HG02870 (cell line): Measurements from ENCODE around the gene ITGB2.

Source experiments
- ATAC-seq: cut with Tn5 transposase; IDR thresholded peaks from one replicate; pipeline ENCODE4 v1.9.1; 2021; ENCODE audit warnings: mild to moderate bottlenecking, moderate library complexity; ENCODE audit not compliant: unreplicated experiment

ITGB2 gene

DNA sequence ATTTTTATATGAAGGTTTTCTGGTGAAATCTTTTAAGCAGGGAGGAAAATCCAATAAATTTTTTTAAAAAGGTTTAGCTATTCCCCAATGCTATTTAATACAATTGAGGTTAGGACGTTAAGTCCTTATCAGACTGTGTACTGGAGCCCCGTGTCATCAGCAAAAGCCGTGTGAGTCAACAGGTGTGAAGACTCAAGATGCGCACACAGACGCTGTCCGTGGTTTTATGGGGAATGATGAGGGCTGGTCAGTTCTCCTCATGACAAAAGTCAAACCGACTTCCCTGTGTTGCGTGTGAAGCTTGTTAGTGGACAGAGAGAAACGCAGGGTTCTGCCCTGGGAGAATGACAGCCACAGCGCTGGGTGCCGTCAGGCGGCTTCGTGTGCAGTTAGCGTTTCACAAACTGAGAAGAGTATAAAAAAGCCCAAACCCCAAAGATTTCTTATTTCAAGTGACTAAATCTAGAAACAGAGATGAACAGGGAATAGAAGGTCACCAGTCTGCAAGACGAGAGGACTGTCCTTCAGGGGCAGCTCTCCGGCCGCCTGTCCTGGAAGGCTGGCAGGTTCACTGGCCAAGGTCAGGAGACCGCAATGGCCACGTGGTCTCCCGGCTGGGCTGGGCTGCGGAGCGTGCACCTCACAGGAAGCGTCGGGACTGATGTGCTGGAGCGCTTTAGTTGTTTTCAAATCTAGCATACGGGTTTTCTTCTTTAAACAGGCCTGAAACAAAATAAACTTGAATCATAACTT is 69.6 kb downstream of the ITGB2 start:
- no peak for ATAC-seq

DNA sequence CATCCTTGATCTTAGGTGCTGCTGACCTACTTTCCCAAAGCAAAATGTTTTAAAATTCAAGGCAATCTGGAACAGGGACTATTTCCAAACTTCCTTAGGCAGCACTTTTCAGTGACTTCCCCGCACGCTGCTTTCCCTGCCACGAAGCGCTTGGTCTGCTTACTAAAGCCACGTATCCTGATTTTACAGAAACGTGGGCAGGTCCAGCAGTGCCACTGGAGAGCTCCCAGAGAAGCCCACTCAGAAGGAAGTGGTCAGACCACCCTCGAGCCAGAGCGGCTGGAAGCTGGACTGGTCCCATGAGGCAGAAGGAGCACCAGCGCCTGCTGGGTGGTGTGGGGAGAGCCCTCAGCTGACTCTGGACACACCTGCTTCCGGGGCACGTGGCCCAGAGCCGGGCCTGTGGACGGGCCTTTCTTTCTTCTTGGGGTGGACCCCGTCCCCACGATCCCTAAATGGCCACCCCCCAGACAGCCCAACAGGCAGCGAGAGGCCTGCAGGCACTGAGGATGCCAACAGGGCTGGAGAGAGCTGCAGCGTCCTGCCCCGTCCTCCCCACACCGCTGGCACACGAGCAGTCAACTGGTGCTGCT is 70.4 kb downstream of the ITGB2 start:
- no peak for ATAC-seq

DNA sequence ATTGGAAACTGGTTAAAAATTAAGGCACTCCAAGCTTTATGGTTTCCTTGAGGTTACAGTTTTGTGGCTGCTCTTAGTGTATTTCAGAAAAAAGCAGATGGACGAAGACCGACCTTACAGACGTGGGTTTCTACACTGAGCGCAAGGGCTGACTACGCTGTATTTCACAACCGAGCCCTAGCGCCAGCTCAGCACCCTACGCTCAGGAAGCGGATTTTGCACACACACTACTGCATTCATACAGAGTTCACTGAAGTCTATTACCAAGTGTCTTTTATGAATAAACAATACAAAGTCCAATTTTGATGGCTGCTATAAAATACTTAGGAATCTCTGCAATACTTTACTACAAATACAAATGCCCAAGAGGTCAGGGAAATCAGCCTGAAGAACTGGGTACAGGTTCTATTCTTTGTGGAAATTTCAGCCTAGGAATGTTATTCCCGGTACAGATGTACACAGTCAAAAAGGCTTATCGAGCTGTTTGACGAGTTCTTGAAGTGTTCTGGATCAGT is 71.0 kb downstream of the ITGB2 start:
- no peak for ATAC-seq

DNA sequence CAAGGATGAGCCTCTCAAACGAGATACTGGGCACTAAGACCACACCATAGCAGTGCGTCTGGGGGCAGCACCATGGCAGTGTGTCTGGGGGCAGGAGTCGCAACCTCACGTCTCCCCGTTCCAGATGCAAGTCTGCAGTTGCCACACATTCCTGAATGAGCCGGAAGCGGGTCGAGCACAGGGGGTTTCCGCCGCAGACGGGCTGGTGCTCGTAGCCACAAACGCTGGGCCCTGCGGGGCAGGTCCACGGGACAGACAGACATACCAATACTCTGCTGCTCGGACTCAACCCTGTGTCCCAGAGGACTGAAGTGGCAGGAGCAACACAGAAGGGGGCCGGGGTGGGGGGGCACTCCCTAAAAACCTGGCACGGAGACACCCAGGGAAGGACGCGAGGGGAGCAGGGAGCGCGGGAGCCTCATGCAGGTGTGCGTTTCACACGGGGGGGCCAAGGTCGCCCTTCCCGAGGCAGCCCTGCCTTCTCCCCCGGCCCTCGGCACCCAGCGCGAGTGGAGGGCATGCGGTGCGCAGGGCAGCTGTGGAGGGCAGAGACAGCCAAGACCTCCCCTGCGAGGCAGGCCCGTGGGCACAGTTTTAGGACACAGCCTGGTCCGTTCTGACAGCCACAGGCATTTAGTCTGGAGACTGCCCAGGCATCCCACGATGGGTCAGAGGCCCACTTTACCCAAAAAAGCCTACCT is 71.7 kb downstream of the ITGB2 start:
- ATAC-seq, result no peak

DNA sequence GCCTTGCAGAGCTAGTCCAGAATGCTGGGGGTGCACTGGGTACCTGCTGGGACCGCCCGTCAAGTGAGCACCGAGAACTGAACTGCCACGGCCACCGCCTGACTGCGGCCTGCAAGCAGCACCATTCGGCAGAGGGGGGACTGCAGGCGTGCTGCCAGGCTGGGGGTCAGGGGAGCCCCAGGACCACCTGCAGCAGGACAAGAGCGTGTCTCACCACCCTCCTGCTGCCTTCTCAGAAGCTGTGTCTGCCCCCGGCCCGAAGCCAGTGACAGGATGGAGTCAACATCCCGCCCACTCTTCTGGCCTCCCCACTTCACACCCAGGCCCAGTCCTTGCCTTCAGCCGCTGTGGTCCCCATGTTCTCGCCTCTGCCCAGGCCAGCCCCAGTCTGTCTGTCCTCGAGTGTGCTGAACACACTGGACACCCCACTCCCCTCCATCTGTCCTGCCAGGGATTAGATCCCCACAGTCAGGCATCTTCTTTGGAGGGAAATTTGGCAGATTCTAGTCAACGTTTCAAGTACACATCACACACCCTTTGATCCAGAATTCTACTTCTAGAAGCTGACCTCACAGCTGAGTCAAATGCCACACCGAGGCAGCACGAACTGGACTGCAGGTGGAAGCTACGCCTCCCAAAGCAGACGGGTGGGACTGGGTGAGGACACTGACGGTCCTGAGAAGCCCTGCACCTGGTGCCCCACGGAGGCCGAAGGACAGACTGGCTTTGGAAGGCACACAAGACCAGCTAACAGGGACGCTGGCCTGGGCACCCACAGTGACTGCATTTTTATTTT is 73.2 kb downstream of the ITGB2 start:
- ATAC-seq, result no peak

DNA sequence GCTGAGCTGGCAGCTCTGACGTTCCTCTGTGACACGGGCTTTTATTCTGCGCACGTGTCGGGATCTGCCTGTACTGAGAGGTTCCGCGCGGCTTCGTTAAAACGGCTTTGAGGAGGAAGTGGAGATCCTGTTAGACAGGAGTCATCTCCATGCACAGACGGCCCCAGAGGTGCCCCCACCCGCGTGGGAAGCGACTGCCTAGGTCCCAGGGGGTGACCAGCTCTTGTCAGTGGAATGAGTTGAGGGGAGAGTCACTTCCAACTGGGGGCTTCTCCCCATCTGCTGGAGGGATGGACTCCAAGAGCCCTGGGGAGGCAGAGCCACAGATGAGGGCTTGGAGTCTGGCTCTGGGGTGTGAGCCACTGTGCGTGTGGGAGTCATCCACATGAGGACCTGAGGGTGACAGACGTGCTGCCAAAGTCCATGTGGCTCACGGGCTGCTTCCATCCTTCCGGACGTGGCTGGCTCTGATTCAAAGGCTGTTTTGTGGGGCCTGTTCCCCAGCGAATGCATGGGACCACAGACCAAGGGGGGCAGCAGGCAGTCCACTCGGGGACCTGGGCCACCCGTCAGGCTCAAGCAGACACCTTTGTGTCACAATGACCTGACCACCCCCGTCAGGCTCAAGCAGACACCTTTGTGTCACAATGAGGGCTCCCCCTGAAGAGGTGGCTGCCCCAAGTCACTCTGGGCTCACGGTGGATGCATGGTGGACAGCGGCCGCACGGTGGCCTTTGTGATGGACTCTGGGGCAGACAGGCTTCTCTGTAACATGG is 74.0 kb downstream of the ITGB2 start:
- no peak for ATAC-seq

DNA sequence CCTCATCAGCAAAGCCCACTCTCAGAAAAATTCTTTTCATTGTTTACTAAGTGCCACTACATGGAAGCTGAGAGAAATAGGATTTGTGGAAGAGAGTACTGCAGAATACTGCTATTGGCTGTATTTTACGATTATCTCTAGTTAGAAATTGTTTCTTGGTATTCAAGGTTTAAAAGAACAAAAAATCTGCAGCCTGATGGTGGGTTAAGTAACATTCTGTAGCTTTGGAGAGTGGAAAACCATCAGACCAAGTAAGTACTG is 74.5 kb downstream of the ITGB2 start:
- ATAC-seq, result no peak

DNA sequence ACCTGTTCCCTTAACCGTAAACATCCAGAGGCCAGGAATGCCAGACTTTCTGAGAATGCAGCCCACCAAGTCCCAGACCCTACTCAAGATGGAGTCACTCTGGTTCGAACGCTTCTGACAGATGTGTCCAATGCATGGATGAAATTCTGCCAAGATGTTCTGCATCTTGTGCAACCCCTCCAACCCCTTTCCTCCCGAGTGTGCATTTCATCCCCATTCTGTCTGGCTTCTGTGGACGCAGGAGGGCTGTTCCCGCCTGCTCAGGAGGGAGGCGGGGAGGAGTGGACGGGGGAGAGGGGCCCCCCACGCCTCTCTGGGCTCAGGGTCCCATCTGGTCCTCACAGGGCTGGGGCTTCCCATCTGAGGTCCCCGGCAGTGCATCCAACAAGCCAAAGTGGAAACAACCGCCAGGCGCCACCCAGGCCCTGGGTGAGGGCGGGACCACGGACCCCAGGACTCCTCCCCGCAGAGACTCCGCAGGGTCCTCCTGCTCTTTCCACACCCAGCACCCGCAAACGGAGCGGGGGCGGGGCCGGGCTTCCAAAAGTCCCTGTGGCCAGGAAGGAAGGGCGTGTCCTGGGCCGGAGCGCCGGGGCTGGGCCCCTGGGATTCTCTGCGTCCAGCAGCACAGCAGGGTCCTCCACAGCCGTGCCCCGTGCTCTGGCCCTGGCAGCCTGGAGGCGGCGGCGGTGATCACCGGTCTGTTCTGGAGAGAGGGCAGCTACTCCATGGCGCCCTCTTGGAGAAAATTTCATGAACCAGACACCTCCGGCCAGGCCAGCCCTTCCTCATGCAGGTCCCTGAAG is 75.1 kb downstream of the ITGB2 start:
- ATAC-seq, result no peak

DNA sequence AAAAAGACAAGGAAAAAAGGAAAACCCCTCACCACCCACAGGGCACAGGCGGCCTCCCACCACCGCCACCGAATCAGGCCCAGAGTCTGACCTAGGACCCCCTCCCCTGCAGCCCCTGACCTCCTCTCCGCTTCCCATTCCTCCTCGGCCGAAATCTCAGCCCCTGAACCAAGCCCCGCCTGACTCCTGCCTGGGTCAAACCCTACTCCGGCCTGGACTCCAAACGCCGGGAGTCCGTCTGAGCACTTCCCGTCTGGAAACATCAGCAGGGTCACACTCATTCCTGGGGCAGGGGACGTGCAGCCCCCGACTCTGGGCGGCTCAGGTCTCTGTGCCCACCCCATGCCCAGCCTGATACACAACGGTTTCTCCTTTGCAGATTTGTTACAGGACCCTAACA is 76.4 kb downstream of the ITGB2 start:
- no peak for ATAC-seq

DNA sequence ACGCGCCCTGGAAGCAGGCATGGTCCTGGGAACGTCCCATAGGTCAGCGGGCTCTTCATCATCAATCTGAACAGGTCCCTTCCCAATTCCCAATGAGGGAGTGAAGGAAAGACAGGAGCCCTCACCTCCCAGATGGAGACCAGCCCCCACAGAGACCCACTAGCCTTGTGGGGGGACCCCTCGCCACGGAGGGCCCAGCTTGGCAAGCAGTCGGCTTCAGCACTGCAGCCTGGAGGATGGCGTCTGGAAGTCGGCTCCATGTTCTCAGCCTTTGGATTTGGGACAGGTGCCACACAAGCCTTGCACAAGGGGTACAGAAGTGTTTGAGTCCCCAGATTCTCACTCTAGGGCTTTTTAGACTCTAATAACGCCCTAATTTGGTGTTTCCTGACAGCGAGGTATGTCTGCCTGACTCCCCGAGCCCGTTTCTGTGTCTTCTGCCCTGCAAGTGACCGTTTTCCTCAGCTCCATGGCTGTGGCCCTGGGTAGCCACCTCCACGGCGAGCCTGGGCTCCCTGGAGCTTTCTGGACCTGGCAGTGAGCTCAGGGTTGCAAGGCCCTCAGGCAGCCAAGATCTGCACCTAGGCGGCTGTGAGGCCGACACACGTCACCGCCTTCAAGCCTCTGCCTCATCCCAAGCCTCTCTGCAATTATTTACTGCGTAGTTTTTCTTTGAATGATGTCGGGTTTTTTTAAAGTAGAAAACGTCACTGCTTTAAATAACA is 77.8 kb downstream of the ITGB2 start:
- no peak for ATAC-seq

DNA sequence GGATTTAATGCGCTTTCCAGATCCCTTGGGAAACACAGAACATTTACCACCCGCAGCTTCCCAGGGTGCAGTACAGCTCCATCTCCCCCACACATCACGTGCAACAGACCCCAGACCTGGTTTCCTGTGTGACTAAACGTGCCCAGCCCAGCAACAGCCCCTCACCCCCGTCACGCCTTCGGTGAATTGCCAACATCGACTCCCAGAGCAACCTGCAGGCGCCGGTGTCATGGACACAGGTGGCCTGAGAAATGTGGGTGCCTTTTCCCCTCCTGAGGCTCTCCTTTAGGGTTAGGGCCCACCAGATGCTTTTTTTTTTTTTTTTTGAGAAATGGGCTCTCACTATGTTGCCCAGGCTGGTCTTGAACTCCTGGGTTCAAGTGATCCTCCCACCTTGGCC is 78.6 kb downstream of the ITGB2 start:
- no peak for ATAC-seq

DNA sequence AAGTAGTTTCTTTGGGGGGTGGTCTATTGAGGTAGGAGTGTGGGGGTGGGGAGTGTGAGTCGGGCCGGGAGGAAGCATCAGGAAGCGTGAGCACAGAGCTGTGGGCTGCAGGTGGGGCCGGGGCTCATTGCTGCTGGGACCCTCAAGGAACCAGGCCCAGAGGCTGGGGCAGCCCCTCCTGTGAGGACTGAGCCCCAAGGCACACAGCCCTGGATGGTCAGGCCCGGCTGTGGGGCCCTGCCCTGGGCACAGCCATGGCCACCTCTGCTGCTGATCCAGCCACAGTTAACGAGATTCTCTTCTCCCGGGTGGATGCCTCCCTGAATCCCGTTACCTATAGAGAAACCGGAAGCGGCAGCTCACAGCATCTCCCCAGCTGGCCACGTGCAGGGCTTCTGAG is 79.9 kb downstream of the ITGB2 start:
- no peak for ATAC-seq

DNA sequence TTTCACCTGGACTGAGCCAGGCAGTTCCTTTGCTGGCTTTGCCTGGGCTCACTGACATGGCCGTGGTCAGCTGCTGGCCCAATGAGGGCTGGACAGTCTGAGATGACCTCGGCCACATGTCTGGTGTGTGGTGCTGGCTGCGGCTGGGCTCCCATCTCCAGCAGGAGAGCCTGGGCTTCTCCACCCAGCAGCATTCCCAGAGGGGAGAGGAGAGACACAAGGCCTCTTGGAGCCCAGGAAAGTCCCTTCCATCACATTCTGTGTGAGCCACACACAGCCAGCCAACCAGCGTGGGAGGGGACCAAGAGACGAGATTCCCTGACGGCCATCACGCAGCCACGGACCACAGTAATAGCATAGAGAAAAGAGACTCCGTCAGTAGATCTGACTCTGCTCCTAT is 81.7 kb downstream of the ITGB2 start:
- ATAC-seq, result no peak

DNA sequence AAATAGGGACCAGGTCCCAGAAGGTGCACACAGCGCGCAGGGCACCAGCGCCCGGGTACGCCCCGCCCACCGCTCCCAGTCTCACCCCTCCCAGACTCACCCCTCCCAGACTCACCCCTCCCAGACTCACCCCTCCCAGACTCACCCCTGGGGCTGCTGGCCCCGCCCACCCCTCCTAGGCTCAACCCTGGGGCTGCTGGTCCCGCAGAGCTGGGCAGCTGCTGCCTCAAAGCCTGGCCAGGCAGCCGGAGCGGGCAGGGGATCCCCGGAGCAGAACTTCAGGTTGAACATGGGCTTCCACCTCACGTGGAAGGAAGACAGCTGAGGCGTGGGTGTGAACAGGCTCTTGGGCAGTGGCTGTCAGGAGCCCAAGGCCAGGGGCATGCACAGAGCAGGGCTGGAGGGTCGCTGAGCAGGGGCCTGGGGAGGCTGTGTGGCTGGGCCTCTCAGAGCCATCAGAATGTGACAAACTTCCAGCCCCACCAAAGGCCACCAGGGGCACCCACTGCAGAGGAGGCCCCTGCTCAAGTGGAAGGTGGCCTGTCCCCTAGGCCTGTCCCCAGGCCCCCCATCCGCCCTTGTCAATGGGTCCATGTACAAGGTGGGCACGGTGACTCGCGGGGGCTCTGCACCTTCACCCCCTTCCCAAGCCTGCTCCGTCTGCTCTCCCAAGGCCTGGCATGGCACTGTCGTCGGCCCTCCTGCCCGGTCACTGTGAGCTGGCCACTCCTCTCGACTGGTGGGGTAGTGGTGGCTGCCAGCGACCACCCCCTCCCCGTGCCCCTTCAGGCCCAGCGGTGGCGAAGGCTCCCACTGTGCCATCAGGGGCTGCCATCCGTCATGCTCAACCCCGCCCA is 82.4 kb downstream of the ITGB2 start:
- no peak for ATAC-seq

DNA sequence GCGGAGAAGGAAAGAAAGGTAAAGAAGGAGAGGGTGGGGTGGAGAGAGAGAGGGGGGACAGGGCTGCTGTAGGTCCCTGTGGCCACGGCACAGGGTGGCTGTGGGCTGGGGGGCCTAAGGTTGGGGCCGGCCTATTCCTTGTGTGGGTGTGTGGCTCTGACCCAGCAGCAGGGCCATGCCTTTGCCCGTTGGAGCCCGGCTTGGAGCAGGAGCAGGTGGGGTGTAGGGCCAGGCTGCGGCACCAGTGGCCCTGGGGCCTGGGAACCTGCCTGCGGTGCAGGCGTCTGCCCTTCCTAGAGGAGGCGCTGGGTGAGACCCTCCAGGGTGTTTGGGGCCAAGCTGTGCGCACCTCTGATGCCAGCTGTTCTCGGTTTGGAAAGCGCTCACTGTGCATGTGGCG is 83.2 kb downstream of the ITGB2 start:
- ATAC-seq, result no peak

DNA sequence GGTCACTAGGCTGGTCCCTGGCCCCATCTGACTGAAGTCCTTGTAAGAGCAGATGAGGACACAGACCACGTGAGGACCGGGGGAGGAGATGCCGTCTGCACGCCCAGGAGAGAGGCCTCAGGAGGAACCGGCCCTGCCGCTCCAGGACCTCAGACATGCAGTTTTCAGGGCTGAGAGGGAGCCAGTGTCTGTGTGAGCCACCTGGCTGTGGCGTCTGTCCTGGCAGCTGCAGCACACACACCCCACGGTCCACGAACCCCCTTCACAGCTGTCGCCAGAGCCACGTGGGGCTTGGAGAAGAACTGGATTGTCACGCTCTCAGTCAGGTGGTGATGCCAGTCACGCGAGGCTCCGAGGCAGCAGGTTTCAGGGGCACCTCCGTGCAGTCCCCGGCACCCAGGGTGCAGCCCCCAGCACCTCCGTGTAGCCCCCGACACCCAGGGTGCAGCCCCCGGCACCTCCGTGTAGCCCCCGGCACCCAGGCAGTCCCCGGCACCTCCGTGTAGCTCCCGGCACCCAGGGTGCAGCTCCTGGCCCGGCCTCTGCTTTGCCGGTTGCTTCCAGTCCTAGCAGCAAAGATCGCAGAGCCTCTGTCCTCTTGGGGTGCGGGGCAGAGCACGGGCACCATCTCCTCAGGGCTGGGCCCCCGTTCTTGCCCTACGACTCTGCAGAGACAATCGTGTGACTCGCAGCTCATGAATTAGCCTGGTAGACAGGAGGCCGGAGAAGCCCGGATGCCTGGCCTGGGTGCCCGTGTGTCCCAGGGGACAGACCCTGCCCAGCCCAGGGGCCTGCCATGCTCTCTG is 83.8 kb downstream of the ITGB2 start:
- no peak for ATAC-seq

DNA sequence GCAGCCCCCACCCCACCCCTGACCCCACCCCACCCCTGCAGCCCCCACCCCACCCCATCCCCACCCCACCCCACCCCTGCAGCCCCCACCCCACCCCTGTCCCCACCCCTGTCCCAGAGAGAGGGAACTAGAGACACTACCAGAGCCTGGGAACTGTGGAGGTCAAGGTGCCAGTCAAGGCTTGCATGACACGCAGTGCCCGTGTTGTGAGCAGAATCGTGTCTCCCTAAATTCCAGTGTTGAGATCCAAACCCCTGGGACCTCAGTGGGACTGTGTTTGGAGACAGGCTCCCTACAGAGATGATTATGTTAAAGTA is 84.4 kb downstream of the ITGB2 start:
- ATAC-seq, result no peak
